T-helper 2 cell (primary cell): ENCODE measurements around the gene ADAM15.

Experiments used
- DNase-seq, 5 experiments: peaks; one replicate each; pipeline versions ENCODE4 v3.0.0 to v3.0.0-alpha.2; 2012 to 2022

Gene ADAM15

GRCh38 chr1:155086856-155087535, 35.9 kb downstream of the ADAM15 start:
- no peak for DNase-seq

GRCh38 chr1:155091071-155092051, 40.2 kb downstream of the ADAM15 start:
- DNase-seq: peak; percentile 55 to 72 (median 69)

DNA sequence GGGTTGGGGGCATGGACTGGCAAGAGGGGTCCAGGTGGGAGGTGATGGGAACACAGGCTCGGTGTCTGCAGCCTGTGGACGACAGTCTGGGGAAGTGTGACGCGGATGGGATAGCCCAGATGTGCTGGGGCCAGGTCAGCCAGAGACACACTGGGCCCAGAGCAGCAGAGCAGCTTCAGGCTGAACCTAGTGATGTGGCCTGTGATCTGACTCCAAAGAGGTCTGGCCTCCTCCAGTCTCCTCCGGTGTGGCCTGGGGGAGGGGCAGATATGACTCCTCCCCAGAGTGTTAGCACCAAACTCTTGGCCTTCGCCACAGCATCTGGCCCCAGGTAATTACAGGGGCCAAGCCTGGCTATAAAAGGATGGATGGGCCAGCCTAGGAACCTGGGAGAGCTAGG, 41.0 kb downstream of the ADAM15 start:
- no peak for DNase-seq

- no peak for DNase-seq
These were observed 41.5 kb downstream of the ADAM15 start for GRCh38 chr1:155092641-155093040.

GRCh38 chr1:155093911-155094621, 43.0 kb downstream of the ADAM15 start:
- DNase-seq: no peak

- no peak for DNase-seq
These were observed 43.5 kb downstream of the ADAM15 start for GRCh38 chr1:155094622-155094948.

DNA sequence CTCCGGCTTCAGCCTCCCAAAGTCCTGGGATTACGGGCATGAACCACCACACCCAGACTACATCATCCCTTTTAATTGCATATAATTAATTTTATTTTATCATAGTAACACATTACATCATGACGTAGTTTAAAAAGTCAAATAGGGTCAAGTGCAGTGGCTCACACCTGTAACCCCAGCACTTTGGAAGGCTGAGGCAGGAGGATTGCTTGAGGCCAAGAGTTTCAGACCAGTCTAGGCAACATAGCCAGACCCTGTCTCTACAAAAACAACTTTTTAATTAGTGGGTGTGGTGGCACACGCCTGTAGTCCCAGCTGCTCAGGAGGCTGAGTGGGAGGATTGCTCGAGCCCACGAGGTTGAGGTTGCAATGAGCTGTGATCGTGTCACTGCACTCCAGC, 48.2 kb downstream of the ADAM15 start:
- no peak for DNase-seq

DNA sequence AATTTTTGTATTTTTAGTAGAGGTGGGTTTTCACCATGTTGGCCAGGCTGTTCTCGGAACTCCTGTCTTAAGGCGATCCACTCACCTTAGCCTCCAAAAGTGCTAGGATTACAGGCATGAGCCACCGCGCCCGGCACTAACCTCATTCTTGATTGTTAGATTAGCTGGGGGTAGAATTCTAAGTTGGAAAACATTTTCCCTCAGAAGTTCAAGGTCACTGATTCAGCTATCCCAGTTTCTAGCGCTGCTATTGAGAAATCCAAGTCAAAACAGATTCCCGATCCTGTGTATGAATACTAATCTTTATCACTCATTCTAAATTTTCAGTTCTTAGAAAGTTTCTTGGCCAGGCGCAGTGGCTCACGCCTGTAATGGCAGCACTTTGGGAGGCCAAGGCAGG, 52.2 kb downstream of the ADAM15 start:
- no peak for DNase-seq

DNA sequence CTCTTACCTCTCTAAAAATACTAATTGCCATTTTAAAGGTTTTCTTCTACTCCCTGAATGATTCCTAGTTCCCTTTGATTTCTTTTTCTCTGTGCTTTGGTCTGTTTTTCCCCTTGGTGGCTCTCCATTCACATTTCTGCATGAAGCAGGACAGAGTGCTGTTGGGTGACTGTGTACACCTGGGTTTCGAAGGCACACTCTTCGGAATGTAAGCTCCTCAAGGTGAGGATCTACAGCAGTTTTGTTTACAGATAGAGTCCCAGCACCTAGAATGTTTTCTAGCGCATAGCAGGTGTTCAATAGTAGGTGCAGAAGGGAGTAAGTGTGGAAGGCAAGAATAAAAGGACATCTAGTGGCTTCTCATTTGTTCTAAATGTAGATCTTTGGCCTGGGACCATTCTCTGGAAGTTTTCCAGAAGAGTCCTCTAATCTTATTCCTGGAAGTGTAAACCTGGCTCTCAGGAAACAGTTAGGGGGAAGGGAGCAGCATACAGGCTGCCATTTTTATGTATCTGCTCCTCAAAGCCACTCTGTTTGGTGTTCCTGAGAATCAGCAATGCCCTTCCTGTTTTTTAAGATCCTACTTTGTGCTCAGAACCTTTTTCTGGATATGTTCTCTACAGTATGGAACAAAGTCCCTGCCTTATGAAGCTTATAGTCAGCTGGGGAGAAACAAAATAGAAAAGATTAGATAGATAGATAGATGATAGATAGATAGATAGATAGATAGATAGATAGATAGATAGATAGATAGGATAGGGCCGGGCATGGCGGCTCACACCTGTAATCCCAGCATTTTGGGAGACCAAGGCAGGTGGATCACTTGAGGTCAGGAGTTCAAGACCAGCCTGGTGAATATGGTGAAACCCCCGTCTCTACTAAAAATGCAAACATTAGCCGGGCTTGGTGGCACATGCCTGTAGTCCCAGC, 53.8 kb downstream of the ADAM15 start:
- DNase-seq: no peak

GRCh38 chr1:155105604-155106011, 54.5 kb downstream of the ADAM15 start:
- DNase-seq: no peak

- DNase-seq: no peak
These were observed 55.7 kb downstream of the ADAM15 start for GRCh38 chr1:155106862-155107261.

DNA sequence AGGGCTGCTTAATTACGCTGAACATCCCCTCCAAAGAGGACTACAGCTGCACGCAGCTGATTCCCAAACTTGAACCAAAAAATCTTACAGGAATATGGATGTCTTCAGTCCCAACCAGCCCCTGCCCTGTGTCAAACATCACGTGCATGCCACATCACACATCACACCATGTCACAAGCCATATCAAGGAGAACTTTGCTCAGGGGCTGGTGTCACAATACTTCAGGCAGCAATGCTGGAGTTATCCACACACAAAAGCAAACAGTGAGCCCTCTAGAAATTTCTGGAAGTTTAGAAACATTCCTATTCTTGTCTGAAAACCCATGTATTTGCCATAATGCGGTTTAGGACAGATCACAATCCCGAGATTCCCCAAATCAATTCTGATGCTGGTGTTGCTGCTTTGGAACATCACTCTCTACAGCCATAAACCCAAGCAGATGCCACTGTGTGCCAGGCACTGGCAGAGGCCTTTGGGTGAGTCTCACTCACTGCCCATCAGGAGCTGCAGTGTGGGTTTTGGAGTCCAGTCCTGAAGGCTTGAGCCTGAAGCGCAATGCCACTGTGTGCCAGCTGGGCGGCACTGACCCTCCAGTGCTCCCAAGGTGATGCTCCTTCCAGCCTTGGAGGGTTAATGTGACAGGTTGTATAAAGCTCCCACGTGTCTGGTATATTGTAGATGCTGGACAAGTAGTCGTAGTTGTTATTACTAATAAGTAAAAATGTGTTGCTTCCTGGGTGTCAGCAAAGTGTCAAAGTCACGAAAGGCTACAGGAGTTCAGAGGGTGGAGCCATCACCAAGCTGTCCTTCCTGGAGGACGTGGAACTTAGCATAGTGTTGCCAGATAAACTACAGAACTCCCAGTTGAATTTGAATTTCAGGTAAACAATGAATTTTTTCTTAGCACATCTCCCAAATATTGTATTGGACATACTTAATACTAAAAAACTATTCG, 56.5 kb downstream of the ADAM15 start:
- DNase-seq: no peak

- no peak for DNase-seq
These were observed 57.2 kb downstream of the ADAM15 start for GRCh38 chr1:155108296-155108695.

GRCh38 chr1:155110381-155110780, 59.3 kb downstream of the ADAM15 start:
- no peak for DNase-seq

DNA sequence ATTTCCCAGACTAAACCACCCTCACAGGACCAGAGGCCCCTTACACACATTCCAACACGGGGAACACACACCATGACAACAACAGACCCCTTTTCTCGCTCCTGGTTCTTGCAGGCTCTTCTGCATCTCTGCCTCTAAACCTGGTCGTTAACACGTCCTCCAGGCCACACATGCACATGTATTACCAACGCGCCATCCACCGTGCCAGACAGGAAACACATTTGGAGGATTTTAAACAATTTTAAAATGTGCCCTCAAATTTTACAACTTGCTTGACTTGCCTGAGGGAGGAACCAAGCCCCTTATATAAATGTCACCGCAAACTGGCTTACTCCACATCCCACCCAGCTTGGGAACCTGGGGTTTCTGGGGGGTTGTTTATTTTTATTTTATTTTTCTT, 59.7 kb downstream of the ADAM15 start:
- no peak for DNase-seq
